Suppressor macrophage treated with lipopolysaccharide for 4 hours (primary cell): ENCODE data around the gene ALDH5A1.
A peak's percentile ranks its signal among the peaks of the same experiment; 100 is the strongest.

Experiments used
- DNase-seq: peaks from one replicate; pipeline ENCODE4 v3.0.0-alpha.2; 2020

Gene ALDH5A1

GRCh38 chr6:24576447-24576846 is 81.7 kb downstream of the ALDH5A1 start:
- peak; percentile 21 for DNase-seq

GRCh38 chr6:24581084-24581669 is 86.4 kb downstream of the ALDH5A1 start:
- peak; percentile 77 for DNase-seq

- peak; percentile 79 for DNase-seq
These were observed 89.0 kb downstream of the ALDH5A1 start for GRCh38 chr6:24583463-24584381.

GRCh38 chr6:24584382-24584720 is 89.6 kb downstream of the ALDH5A1 start:
- DNase-seq, result no peak
